ENCODE data around the gene FAM13A. TPM values are rescaled to one million over a fixed set of nuclear protein-coding genes. Genes with fewer than 3 reads are reported as not detected.

FAM13A gene
- total and polyA plus RNA-seq, 2 of the 8 experiments (the other 6 are each of a cell fraction or from before 2014, with no cell fraction given): 7.1 to 16.5 TPM

DNA sequence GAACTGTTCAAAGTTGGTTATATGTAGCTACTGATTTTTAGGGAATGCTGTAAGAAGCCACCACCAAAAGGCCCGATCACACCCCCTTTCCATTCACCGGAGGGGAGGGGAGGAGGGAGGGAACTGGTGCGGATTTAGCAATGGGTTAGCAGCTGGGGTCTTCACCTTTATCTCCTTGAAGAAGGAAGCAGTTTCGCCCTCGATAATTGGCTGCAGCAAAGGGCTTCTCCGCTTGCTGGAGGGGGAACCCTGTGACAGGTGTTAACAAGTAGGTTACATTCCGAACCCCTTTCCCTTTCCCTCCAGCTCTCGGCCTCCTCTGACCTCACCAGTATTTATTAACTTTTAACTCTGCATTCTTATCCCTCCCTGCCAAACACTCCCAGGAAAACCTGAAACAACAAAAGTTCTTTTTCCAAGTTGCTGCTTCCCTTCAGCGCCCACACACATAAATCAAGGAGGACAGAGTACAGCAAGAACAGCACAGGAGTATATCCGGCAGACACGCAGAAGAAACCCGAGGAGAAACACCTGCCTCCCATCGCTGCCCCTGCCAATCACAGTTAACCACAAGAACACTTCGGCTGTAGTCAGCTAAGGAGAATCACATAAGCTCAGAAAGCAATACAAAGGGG, 319.6 kb downstream of the FAM13A start:
- ChIA-PET POLR2A (ENCODE audit: partially characterized antibody) (interaction anchor here (1.2 to 3.1 kb wide), 2 partner anchors 12 to 145 kb away, joined by 4 to 20 read pairs; partner anchors contain the start of gene HERC3), CTCF (ENCODE audit: partially characterized antibody) (interaction anchor here (0.8 to 1.3 kb wide), 3 partner anchors 9 to 23 kb away, joined by 3 to 6 read pairs (median 3); no protein-coding TSS in a partner anchor)
- Histone ChIP-seq H3K23me2 (ENCODE audit: low read depth, low read length) (no peaks in the 10 kb centered on the region), H3K27me3 (replicated peaks in 1 of 4; ENCODE audit: control insufficient read depth in 3 of 4, extremely low read depth in 1 of 4, insufficient read depth in 3 of 4, low read length in 3 of 4) (no peaks in the 10 kb centered on the region), H2BK20ac (ENCODE audit: low read length) (no peak overlapping the region), H3K23ac (ENCODE audit: insufficient read length) (no peak overlapping the region), H2BK15ac (ENCODE audit: low read length) (no peak overlapping the region), H3K4me1 (replicated peaks in 1 of 4; ENCODE audit: control insufficient read depth in 3 of 4, insufficient read depth in 4 of 4, low read length in 3 of 4) (peaks cover 6 to 28% (median 11%) of the 10 kb centered on the region in 4 experiments; a peak in 6 of 7 replicates), H3K9me3 (ENCODE audit: insufficient read depth in 2 of 2, low read depth in 1 of 2, low read length in 1 of 2) (no peaks in the 10 kb centered on the region), H3K36me3 (ENCODE audit: control insufficient read depth in 2 of 4, insufficient read depth in 4 of 4, low read length in 3 of 4) (no peaks in the 10 kb centered on the region; a peak in 1 of 8 replicates), H3K79me1 (ENCODE audit: low read depth, low read length) (no peaks in the 10 kb centered on the region), H2AFZ (ENCODE audit: low read length) (no peak overlapping the region), H4K5ac (ENCODE audit: insufficient read length, low read depth, low read length) (no peak overlapping the region), H4K8ac (ENCODE audit: extremely low read depth, insufficient read depth, low read length) (no peak overlapping the region), H4K91ac (replicated peaks; ENCODE audit: insufficient read length, low read length) (no peak overlapping the region), H3K56ac (replicated peaks; ENCODE audit: insufficient read length, low read depth, low read length) (no peak overlapping the region), H3K79me2 (ENCODE audit: control insufficient read depth in 1 of 2, insufficient read depth in 2 of 2, low read length in 2 of 2) (no peaks in the 10 kb centered on the region), H3K9ac (replicated peaks in 1 of 4; ENCODE audit: extremely low read depth in 1 of 4, low read depth in 3 of 4, low read length in 3 of 4) (no peak overlapping the region), H3K4ac (replicated peaks; ENCODE audit: insufficient read length, low read depth, low read length) (no peak overlapping the region), H3K4me3 (ENCODE audit: extremely low read depth in 1 of 4, insufficient read depth in 2 of 4, low read depth in 3 of 4, low read length in 4 of 4) (no peak overlapping the region), H3K4me2 (ENCODE audit: insufficient read depth in 1 of 2, low read depth in 2 of 2, low read length in 2 of 2) (peak overlapping the region; percentile 8 to 21; a peak in 1 of 4 replicates), H3K14ac (ENCODE audit: insufficient read length) (no peak overlapping the region), H2BK12ac (ENCODE audit: low read depth, low read length) (no peak overlapping the region), H4K20me1 (replicated peaks in 1 of 2; ENCODE audit: control insufficient read depth in 1 of 2, insufficient read depth in 2 of 2, low read length in 2 of 2) (no peaks in the 10 kb centered on the region), H3K27ac (ENCODE audit: low read depth, low read length) (no peak overlapping the region), H3K18ac (ENCODE audit: extremely low read depth, low read length) (no peak overlapping the region), H2BK120ac (replicated peaks; ENCODE audit: low read depth, low read length) (no peak overlapping the region), H2AK5ac (ENCODE audit: low read depth, low read length) (no peak overlapping the region), H2BK5ac (ENCODE audit: low read depth, low read length) (no peak overlapping the region)
- 75% methylated on average over 14 of the region's 14 CpGs; no CpG with 5 or more reads in 1 of the 2 experiments for WGBS, 2 experiments (ENCODE audit: extremely low coverage in 1 of 2, insufficient coverage in 1 of 2, insufficient read length in 1 of 2, insufficient replicate concordance in 2 of 2, low coverage in 1 of 2, low lambda C conversion rate in 2 of 2, missing lambda C conversion rate in 1 of 2)
- DNase-seq (ENCODE audit: low read depth in 1 of 2, low spot score in 2 of 2): no peak
- FAIRE-seq: no peak

All from H1 (cell line).